HG03439 (cell line): ENCODE data around the gene LDLRAD4.

Experiments
- ATAC-seq: cut with Tn5 transposase; IDR thresholded peaks from one replicate; pipeline ENCODE4 v1.9.1; 2021; ENCODE audit warnings: mild to moderate bottlenecking, moderate library complexity; ENCODE audit not compliant: unreplicated experiment

The LDLRAD4 gene

DNA sequence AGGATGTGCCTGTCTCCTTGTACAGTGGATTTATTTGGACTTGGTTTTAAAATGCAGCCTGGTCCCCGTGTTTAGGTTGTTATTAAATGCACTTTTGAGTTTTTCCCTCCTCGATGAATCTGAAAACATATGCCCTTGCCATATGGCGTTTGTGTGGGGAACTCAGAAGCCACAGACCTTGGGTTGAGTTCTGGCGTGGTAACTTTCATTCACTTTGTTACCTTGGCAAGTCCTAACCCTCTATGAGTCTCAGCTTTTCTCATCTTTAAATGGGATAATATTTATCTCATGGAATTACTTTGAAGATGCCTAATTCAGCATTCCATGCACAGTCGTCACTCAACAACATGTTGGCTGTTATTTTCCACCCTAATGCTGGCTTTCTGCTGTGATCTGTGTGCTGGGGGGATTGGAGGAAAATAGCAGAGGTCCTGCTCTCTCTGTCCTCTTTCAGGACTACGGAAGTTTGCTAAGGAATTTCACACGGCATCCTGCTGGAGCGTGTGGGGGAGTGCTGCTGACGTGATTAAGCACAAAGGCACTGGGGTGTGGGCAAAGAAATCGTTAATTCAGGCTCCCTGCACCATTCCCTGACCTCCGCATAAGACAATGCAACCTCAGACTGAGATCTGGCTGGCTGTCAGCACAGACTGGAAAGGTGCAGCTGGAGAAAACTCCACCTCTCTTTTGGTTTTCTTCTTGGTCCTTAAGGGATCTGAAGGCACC is 61.7 kb downstream of the LDLRAD4 start:
- no peak for ATAC-seq

GRCh38 chr18:13281406-13281805 is 62.8 kb downstream of the LDLRAD4 start:
- no peak for ATAC-seq

DNA sequence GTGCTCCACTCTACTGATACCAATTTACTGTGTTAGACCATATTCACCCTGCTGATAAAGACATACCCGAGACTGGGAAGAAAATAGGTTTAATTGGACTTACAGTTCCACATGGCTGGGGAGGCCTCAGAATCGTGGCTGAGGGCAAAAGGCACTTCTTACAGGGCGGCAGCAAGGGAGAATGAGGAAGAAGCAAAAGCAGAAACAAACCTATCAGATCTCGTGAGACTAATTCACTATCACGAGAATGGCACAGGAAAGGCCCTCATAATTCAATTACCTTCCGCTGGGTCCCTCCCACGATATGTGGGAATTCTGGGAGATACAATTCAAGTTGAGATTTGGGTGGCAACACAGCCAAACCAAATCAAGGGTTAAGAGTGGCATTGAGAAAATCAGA is 65.2 kb downstream of the LDLRAD4 start:
- ATAC-seq, result no peak

DNA sequence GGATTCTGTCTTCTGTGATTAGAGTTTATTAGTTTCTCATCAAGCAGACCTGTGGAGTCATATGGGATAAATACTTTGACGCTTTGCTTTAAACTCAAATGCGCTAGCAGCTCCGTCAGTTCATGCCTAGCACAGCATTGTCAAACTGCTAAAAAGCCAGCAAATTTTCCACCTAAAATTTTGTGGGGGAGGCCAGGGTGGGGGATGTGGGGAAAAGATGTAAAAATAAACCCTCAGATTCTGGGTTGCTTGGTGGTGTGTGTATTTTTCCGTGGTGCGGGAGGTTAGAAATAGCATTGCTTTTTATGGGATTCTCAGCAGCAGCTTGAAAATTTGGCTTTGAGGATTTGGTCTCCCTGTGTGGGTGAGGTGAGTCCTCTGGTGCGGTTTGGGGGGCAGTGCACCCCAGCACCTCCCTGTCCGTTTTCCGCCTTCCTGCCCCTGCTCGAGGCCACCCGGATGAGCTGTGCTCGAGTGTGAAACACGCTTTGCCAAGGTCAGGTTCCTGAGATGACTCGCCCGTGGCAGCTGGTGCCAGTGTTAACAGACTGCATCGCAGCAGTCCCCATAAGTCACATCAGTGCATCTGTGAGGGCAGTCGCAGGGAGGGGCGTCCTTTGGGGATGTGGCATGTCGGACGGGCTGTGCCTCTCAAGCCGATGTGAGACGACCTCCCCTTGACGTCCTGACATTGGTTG is 65.9 kb downstream of the LDLRAD4 start:
- ATAC-seq, result no peak

- no peak for ATAC-seq
Observed at GRCh38 chr18:13285874-13286273, 67.3 kb downstream of the LDLRAD4 start.

DNA sequence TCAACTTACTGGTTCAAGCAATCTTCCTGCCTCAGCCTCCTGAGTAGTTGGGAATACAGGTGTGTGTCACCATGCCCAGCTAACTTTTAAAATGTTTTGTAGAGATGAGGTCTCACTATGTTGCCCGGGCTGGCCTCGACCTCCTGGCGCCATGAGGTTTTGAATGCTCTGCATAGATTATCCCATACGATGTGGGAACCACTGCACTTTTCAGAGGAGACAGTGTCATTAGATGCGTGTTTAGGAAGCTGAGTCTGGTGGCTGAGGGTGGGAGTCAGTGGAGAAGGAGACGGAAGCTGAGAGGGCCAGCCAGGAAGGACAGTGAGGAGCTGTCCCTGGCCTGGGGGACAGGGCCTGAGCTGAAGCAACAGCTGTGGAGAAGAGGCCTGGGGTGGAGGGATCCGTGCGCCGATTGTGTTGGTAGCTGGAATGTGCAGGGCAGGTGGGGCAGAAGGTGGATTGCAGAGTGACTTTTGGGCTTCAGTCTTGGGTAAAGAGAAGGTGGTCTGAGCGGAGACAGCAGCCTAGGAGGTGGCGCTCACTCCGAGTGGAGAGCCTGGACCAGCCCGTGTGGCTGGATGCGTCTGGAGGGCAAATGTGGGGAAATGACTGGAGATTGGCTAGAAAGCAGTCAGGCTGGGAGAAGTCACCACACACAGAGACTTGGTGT is 68.0 kb downstream of the LDLRAD4 start:
- ATAC-seq, result no peak

DNA sequence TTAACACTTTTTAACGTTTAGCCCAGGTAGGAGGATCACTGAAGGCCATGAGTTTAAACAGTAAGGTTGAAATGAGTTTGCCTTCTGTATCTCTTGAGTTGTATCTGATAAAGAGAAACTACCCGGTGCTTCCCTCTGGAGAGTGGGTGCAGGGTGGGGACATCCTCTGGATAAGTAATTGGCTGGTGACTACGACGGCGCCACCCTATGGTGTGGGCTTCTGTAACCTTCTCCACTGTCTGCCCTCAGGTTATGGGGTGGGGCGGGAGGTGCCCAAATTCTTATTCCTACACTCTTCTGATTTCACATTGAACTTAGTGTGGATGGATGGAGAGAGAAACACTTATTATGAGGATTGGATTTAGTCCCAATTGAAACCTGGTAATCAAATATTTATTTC is 68.8 kb downstream of the LDLRAD4 start:
- no peak for ATAC-seq

DNA sequence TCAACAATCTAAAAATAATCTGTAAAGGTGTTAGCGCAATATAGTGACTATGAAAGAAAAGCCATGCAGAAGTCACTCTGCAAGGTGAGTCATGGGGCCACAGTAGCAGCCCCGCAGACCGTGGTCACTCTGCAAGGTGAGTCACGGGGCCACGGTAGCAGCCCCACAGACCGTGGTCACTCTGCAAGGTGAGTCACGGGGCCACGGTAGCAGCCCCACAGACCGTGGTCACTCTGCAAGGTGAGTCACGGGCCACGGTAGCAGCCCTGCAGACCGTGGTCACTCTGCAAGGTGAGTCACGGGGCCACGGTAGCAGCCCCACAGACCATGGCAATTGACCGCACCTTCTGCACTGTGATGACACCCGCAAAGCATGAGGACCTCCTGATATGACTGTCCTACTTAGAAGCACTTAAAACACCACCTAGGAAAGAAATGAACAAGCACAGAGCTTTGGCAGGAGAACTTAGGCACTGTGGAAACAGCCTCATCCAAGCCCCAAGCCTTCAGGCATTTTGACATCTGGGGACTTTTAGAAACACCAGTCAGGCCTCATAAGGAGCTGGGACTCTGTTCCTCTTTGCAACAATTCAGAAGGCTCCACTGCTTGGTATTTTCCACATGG is 70.1 kb downstream of the LDLRAD4 start:
- peak; percentile 64 for ATAC-seq

DNA sequence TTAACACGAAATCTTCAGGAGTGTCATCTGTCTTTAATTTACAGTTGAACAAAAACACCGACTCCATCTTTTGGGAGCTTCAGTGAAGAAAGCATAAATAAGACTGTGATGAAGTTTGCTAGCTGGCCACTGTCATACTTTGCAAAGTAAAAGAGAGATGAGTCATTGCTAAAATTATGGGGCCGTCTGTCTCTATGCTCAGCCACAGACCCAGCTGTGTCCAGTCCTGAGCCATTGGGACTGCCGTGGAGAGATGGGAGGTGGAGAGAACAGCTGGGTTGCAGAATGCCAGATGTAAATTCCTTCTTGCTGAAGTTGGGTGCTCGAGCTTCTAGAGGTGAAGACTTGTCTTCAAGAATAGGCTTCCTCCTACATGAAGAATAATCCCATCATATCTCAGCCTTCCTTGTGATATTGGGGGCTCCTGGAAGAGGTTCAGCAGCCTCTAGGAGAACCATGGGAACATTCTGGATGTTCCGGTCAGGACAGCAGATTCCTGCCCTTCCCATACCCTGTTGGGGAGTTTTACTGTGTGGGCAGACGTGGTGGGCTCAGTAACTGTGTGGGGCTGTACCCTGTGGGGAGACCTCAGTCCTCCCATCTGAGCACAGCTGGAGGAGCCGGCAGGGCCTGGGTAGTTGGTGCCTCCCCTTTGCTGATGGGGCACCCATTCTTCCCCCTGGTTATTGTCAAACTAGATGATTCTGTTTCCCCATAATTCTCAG is 71.1 kb downstream of the LDLRAD4 start:
- ATAC-seq, result no peak

DNA sequence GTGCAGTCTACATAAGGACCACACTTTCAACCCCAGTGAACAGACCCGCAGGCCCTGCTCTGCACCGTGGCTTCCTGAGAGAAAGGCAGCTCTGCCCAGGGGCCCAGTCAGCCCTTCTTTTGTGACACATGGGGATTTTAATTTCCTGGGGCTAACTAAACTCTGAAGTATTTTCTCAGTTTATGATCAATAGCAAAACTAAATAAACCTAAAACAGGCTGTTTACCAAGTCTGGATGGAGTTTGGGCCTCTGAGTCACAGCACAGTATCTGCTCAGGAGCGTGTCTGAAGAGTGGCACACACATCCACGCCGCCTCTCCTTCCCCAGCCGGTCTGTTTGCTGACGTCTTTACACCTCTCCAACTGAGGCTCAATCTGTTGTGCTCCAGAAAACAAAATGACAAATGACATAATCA is 72.3 kb downstream of the LDLRAD4 start:
- ATAC-seq, result no peak

GRCh38 chr18:13291299-13291698 is 72.7 kb downstream of the LDLRAD4 start:
- ATAC-seq, result no peak

DNA sequence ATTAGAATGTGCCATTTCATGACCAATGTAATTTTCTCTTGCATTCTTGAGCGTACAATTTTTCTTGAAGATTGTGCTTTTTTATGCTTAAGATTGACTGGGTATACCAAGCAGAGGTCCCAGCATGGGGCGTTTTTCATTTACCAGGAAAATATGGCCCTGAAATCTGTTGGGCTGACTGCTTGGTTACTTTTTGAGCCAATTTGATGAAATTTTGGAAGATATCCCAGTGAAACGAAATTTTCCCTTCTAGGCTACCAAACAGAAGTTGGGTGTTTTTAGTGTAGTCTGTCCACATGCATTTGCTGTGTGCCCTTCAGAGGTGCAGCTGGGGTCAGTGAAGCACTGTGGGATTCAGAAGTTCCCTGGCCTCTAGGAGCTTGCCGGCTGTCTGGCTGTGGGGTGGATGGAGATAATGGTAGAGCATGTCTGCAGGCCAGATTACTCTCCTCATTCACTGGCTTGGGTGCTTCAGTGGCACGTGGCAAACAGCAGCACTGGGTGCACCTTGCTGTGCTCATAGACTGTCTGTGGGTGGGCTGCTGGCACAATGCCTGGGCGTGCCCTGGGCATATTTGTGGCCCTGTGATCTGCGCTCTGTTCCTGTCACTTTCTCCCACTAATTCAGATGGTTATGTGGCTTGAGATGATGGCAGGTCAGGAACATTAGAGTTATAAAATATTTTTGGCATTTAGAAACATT is 73.3 kb downstream of the LDLRAD4 start:
- no peak for ATAC-seq

DNA sequence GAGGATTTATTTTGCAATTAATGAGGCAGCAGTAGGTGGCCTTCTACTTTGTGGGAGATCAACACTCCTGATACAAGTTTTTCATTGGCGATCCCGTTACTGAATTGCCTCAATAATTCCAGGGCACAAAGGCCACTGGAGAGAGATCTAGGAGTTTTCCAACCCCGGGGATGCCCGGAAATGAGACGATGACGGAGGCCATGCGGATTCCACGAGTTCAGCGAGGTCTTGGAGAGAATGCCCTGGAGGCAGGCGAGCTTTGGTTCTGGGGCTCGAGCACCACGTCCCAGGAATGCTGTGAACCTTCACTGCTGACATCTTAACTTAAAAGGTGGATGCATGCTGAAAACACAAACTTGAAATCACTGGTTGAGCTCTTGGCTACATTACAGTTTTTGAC is 74.2 kb downstream of the LDLRAD4 start:
- no peak for ATAC-seq

DNA sequence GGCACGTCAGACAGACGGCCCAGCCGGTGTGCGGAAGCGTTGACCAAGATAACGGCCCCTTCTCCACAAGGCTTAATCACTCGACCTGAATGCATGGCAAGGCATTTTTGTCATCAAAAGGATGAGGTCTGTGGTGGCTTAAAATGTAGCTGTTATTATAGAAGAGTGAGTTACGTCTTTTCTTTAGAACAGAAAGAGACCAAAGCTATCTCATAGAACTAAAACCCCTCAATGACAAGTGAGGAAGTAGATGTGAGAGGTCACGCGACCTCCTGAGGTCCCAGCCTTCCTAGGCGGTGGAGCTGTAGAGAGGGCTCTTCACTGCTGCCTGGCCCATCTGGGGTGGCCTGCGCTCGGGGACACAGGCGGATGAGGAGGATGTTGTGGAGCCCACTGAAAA is 75.7 kb downstream of the LDLRAD4 start:
- ATAC-seq, result no peak

- ATAC-seq, result no peak
Observed at GRCh38 chr18:13295894-13296293, 77.3 kb downstream of the LDLRAD4 start.

- no peak for ATAC-seq
Observed at GRCh38 chr18:13296867-13297574, 78.5 kb downstream of the LDLRAD4 start.

GRCh38 chr18:13298262-13298661 is 79.7 kb downstream of the LDLRAD4 start:
- ATAC-seq, result no peak

DNA sequence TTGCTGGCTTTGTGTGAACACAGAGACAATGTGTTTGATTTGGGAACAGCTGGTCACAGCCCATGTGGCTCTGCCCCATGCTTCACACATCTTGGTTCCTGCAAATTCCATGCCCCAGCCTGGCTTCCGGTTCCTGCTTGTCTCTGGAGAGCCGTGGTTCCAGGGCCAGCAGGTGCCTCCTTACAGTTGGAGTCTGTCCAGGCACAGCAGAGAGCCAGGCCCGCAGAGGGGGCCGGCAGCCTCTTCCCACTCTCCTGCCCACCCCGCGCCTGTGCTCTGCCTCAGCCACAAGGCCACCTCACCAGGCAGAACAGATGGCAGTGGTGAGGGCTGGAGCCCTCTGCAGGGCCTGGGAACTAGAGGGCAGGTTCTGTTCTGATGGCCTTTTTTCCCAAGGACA is 81.5 kb downstream of the LDLRAD4 start:
- ATAC-seq, result no peak

- no peak for ATAC-seq
Observed at GRCh38 chr18:13300796-13301195, 82.2 kb downstream of the LDLRAD4 start.

- no peak for ATAC-seq
Observed at GRCh38 chr18:13302040-13302439, 83.5 kb downstream of the LDLRAD4 start.
